ENCODE measurements around the gene SNAP47.

The SNAP47 gene

GRCh38 chr1:227731696-227732585 is 3.3 kb upstream of the SNAP47 start:
- DNase-seq (ENCODE audit: low spot score) (no peak), FAIRE-seq (no peak)

GRCh38 chr1:227732586-227733308 is 2.5 kb upstream of the SNAP47 start:
- DNase-seq (ENCODE audit: low spot score) (no peak), FAIRE-seq (no peak)

- no peak for FAIRE-seq
- no peak for DNase-seq (ENCODE audit: low spot score)
Observed at GRCh38 chr1:227733309-227733705, 1.9 kb upstream of the SNAP47 start.

GRCh38 chr1:227733751-227734545 is 1.3 kb upstream of the SNAP47 start:
- DNase-seq (ENCODE audit: low spot score) (no peak), FAIRE-seq (no peak)

- DNase-seq (ENCODE audit: low spot score) = no peak
- no peak for FAIRE-seq
Observed at GRCh38 chr1:227734546-227734855, 734 bp upstream of the SNAP47 start.

GRCh38 chr1:227735539-227736285 is 477 bp downstream of the SNAP47 start:
- DNase-seq (ENCODE audit: low spot score) (no peak), FAIRE-seq (no peak)

- DNase-seq (ENCODE audit: low spot score) = no peak
- FAIRE-seq = no peak
Observed at GRCh38 chr1:227736814-227737432, 1.7 kb downstream of the SNAP47 start.

- DNase-seq (ENCODE audit: low spot score) (no peak), FAIRE-seq (no peak)
Observed at GRCh38 chr1:227738820-227739219, 3.6 kb downstream of the SNAP47 start.

GRCh38 chr1:227739636-227740035 is 4.4 kb downstream of the SNAP47 start:
- DNase-seq (ENCODE audit: low spot score) = no peak
- FAIRE-seq = no peak

- DNase-seq (ENCODE audit: low spot score) = no peak
- FAIRE-seq = no peak
Observed at GRCh38 chr1:227740401-227740960, 5.2 kb downstream of the SNAP47 start.

GRCh38 chr1:227741166-227741870 is 6.1 kb downstream of the SNAP47 start:
- no peak for DNase-seq (ENCODE audit: low spot score)
- FAIRE-seq = no peak

- DNase-seq (ENCODE audit: low spot score) (no peak), FAIRE-seq (no peak)
Observed at GRCh38 chr1:227742738-227743715, 7.8 kb downstream of the SNAP47 start.

GRCh38 chr1:227744668-227745067 is 9.4 kb downstream of the SNAP47 start:
- DNase-seq (ENCODE audit: low spot score) (no peak), FAIRE-seq (no peak)

- FAIRE-seq = no peak
Observed at GRCh38 chr1:227745568-227746265, 10.5 kb downstream of the SNAP47 start.

GRCh38 chr1:227746676-227747075 is 11.4 kb downstream of the SNAP47 start:
- FAIRE-seq = no peak
- no peak for DNase-seq (ENCODE audit: low spot score)

More at GRCh38 chr1:227745568-227746265, 10.5 kb downstream of the SNAP47 start:
- no peak for DNase-seq (ENCODE audit: low spot score)

GRCh38 chr1:227747382-227747781 is 12.1 kb downstream of the SNAP47 start:
- no peak for FAIRE-seq
- DNase-seq (ENCODE audit: low spot score) = no peak

- no peak for DNase-seq (ENCODE audit: low spot score)
- FAIRE-seq = no peak
Observed at GRCh38 chr1:227747948-227748495, 12.8 kb downstream of the SNAP47 start.

All from urothelium cell line (cell line).